Gastrocnemius medialis (tissue), 4 donors: ENCODE data around the gene FRMD5. TPM values are rescaled to one million over a fixed set of nuclear protein-coding genes. Genes with fewer than 3 reads are reported as not detected.

ENCODE experiments used
- ATAC-seq, 2 donors: fragments of 150-250 bp; one replicate each; pipeline ENCODE4 v1.9.1; 2016
- DNase-seq, 2 donors: peaks; one replicate each; pipeline ENCODE4 v3.0.0-alpha.2; 2019
- H3K27ac ChIP-seq, 4 donors: fragments of 200-600 bp; sonication (generic); 1 replicate in 1 of 4; 2 replicates in 3 of 4; pipeline ENCODE4 v1.5.1; 2016 to 2018; ENCODE audit warnings: mild to moderate bottlenecking in 2 of 4, moderate library complexity in 1 of 4
- H3K27me3 ChIP-seq, 3 donors: fragments of 200-600 bp; sonication (generic) in 2 of 3; 1 replicate in 1 of 3; 2 replicates in 2 of 3; pipeline versions ENCODE4 v1.5.1 to v1.6.0; 2016 to 2019; ENCODE audit warnings: mild to moderate bottlenecking in 1 of 3, moderate library complexity in 1 of 3
- H3K36me3 ChIP-seq, 2 donors: fragments of 200-600 bp; sonication (generic) in 1 of 2; one replicate each; pipeline ENCODE4 v1.5.1; 2017 to 2018
- H3K4me1 ChIP-seq, 2 donors: fragments of 200-600 bp; sonication (generic) in 1 of 2; one replicate each; pipeline ENCODE4 v1.5.1; 2016 to 2017; ENCODE audit warnings: mild to moderate bottlenecking in 2 of 2
- H3K4me3 ChIP-seq, 4 donors: fragments of 200-600 bp; sonication (generic) in 3 of 4; 1 replicate in 1 of 4; 2 replicates in 3 of 4; pipeline ENCODE4 v1.5.1; 2016 to 2019; ENCODE audit warnings: mild to moderate bottlenecking in 2 of 4
- H3K9me3 ChIP-seq, 3 donors: fragments of 200-600 bp; sonication (generic) in 2 of 3; 1 replicate in 1 of 3; 2 replicates in 2 of 3; pipeline ENCODE4 v1.5.1; 2016 to 2019
- CTCF ChIP-seq, 5 experiments: fragments of 450-650 bp in 3 of 5; fragments of 200-600 bp in 2 of 5; sonication (generic) in 2 of 5; IDR thresholded peaks in 4 of 5; conservative IDR thresholded peaks in 1 of 5; 1 replicate in 4 of 5; 2 replicates in 1 of 5; pipeline ENCODE4 v1.5.1; 2016 to 2019; ENCODE audit warnings: antibody characterized with exemption in 5 of 5, mild to moderate bottlenecking in 3 of 5, moderate library complexity in 3 of 5
- POLR2A ChIP-seq, 2 donors: fragments of 450-650 bp; IDR thresholded peaks; one replicate each; pipeline ENCODE4 v1.6.1; 2017; ENCODE audit warnings: antibody characterized with exemption in 2 of 2, mild to moderate bottlenecking in 2 of 2, moderate library complexity in 2 of 2
- in situ Hi-C, 4 donors: fragments of 200-750 bp; cut with MboI; loops; one replicate each; pipeline versions ENCODE4 v1.15.0 to v1.8.0; 2017; ENCODE audit warnings: low sequenced_read_pairs in 4 of 4
- intact Hi-C: fragments of 100-400 bp; cut with DNase I; formaldehyde crosslinking; loops from one replicate; pipeline ENCODE4 v1.15.1; 2023; ENCODE audit warnings: low total_unique reads
- total RNA-seq, 4 donors: library from RNA; depleted of rRNA; stranded (reverse); fragments of >200 nt; gene quantifications; one replicate each; pipeline versions ENCODE4 v1.1.0 to v1.2.3, GENCODE V29; 2016

Gene FRMD5
- total RNA-seq, 4 donors from 2014 or later, result 0.04 TPM; not detected in 3

GRCh38 chr15:44081026-44082013 lies 113.8 kb downstream of the FRMD5 start:
- Histone ChIP-seq H3K4me3 (no peak overlapping the region), H3K27ac (no peak overlapping the region), H3K4me1 (no peaks in the 10 kb centered on the region), H3K9me3 (no peaks in the 10 kb centered on the region), H3K36me3 (no peaks in the 10 kb centered on the region), H3K27me3 (no peaks in the 10 kb centered on the region)
- no peak for DNase-seq
- TF ChIP-seq POLR2A (IDR thresholded peaks at IDR 0.05) (no peak), CTCF (IDR thresholded peaks at IDR 0.05 in 4 of 5, conservative IDR thresholded peaks at IDR 0.05 in 1 of 5) (no peak)
- no peak for ATAC-seq
- in situ Hi-C loops, result no loop called here
- intact Hi-C loops, result no loop called here

- no peak overlapping the region for H3K27ac ChIP-seq
- TF ChIP-seq CTCF (IDR thresholded peaks at IDR 0.05 in 4 of 5, conservative IDR thresholded peaks at IDR 0.05 in 1 of 5) (no peak), POLR2A (IDR thresholded peaks at IDR 0.05) (no peak)
- no peaks in the 10 kb centered on the region for H3K36me3 ChIP-seq
- H3K9me3 ChIP-seq, result no peaks in the 10 kb centered on the region
- intact Hi-C loops, result loop anchor here (10.0 kb wide), 1 partner anchor 59 kb away; no protein-coding TSS in a partner anchor
- no peaks in the 10 kb centered on the region for H3K27me3 ChIP-seq
- no peak overlapping the region for H3K4me3 ChIP-seq
- in situ Hi-C loops, result no loop called here
- DNase-seq (no peak), ATAC-seq (no peak)
- H3K4me1 ChIP-seq, result no peaks in the 10 kb centered on the region
These were observed 119.5 kb downstream of the FRMD5 start for GRCh38 chr15:44075535-44075934.

- DNase-seq (no peak), ATAC-seq (no peak)
- Histone ChIP-seq H3K27me3 (no peaks in the 10 kb centered on the region), H3K4me3 (no peak overlapping the region), H3K27ac (no peak overlapping the region), H3K4me1 (no peaks in the 10 kb centered on the region), H3K9me3 (no peaks in the 10 kb centered on the region), H3K36me3 (no peaks in the 10 kb centered on the region)
- TF ChIP-seq POLR2A (IDR thresholded peaks at IDR 0.05) (no peak), CTCF (IDR thresholded peaks at IDR 0.05 in 4 of 5, conservative IDR thresholded peaks at IDR 0.05 in 1 of 5) (no peak)
- in situ Hi-C loops, result loop anchor here in 2 of 4 donors (10.0 kb wide), 1 partner anchor 165 kb away; no protein-coding TSS in a partner anchor
- intact Hi-C loops, result no loop called here
These were observed 125.6 kb downstream of the FRMD5 start for GRCh38 chr15:44069489-44069888.

- H3K9me3 ChIP-seq, result no peaks in the 10 kb centered on the region
- intact Hi-C loops (no loop called here), in situ Hi-C loops (loop anchor here in 2 of 4 donors (10.0 kb wide), 1 partner anchor 164 kb away; no protein-coding TSS in a partner anchor)
- no peaks in the 10 kb centered on the region for H3K36me3 ChIP-seq
- H3K4me3 ChIP-seq, result no peak overlapping the region
- no peaks in the 10 kb centered on the region for H3K27me3 ChIP-seq
- ATAC-seq (no peak), DNase-seq (no peak)
- H3K27ac ChIP-seq, result no peak overlapping the region
- H3K4me1 ChIP-seq, result no peaks in the 10 kb centered on the region
- TF ChIP-seq CTCF (IDR thresholded peaks at IDR 0.05 in 4 of 5, conservative IDR thresholded peaks at IDR 0.05 in 1 of 5) (no peak), POLR2A (IDR thresholded peaks at IDR 0.05) (no peak)
These were observed 126.7 kb downstream of the FRMD5 start for GRCh38 chr15:44068347-44068746.
